Measurements from ENCODE around the gene SYT7.

The SYT7 gene

GRCh38 chr11:61581030-61581928 lies at the start of gene SYT7:
TSS of gene SYT7 (minus strand) at chr11:61581076. CDS start at chr11:61580820, 256 bp downstream.
- peak; percentile 100 for DNase-seq

- peak; percentile 68 for DNase-seq
Observed at GRCh38 chr11:61630089-61630488, 49.2 kb upstream of the SYT7 start.

GRCh38 chr11:61629082-61629833 lies 48.4 kb upstream of the SYT7 start:
- DNase-seq = peak; percentile 65

GRCh38 chr11:61628662-61628970 lies 47.7 kb upstream of the SYT7 start:
- no peak for DNase-seq

GRCh38 chr11:61627850-61628661 lies 47.2 kb upstream of the SYT7 start:
- peak; percentile 88 for DNase-seq

GRCh38 chr11:61626580-61627380 lies 45.9 kb upstream of the SYT7 start:
- DNase-seq = peak; percentile 71

- DNase-seq = no peak
Observed at GRCh38 chr11:61625525-61625924, 44.6 kb upstream of the SYT7 start.

- no peak for DNase-seq
Observed at GRCh38 chr11:61621917-61622585, 41.2 kb upstream of the SYT7 start.

- DNase-seq = no peak
Observed at GRCh38 chr11:61619471-61620226, 38.8 kb upstream of the SYT7 start.

- no peak for DNase-seq
Observed at GRCh38 chr11:61618978-61619377, 38.1 kb upstream of the SYT7 start.

- DNase-seq = no peak
Observed at GRCh38 chr11:61617515-61617914, 36.6 kb upstream of the SYT7 start.

GRCh38 chr11:61616434-61616833 lies 35.6 kb upstream of the SYT7 start:
- no peak for DNase-seq

GRCh38 chr11:61614782-61615181 lies 33.9 kb upstream of the SYT7 start:
- DNase-seq = peak; percentile 47

- peak; percentile 68 for DNase-seq
Observed at GRCh38 chr11:61613870-61614269, 33.0 kb upstream of the SYT7 start.

GRCh38 chr11:61613051-61613450 lies 32.2 kb upstream of the SYT7 start:
- DNase-seq = no peak

GRCh38 chr11:61611309-61611708 lies 30.4 kb upstream of the SYT7 start:
- peak; percentile 83 for DNase-seq

- DNase-seq = peak; percentile 50
Observed at GRCh38 chr11:61610905-61611304, 30.0 kb upstream of the SYT7 start.

- DNase-seq = peak; percentile 76
Observed at GRCh38 chr11:61609980-61610366, 29.1 kb upstream of the SYT7 start.

- DNase-seq = peak; percentile 89
Observed at GRCh38 chr11:61609000-61609979, 28.4 kb upstream of the SYT7 start.

All from eye (tissue), 1 donor.